K562 (cell line): ENCODE results near the gene XYLB. TPM values are rescaled to one million over a fixed set of nuclear protein-coding genes. Genes with fewer than 3 reads are reported as not detected.
A peak's percentile ranks its signal among the peaks of the same experiment; 100 is the strongest.

ENCODE experiments used
- BCL6 ChIP-seq: fragments of 250-450 bp; sonication (Bioruptor Pico); IDR thresholded peaks from 2 replicates; pipeline ENCODE4 v1.4.0; 2020
- JUNB ChIP-seq: fragments of 450-650 bp; formaldehyde crosslinking; conservative IDR thresholded peaks from 2 replicates; pipeline ENCODE4 v1.4.0; 2020; ENCODE audit warnings: mild to moderate bottlenecking
- KDM4B ChIP-seq, 2 experiments: fragments of 450-650 bp in 1 of 2; sonication (generic) in 1 of 2; IDR thresholded peaks; 2 replicates each; pipeline ENCODE4 v1.6.1; 2016 to 2017; ENCODE audit warnings: borderline replicate concordance in 2 of 2, antibody characterized with exemption in 1 of 2, low read depth in 1 of 2, mild to moderate bottlenecking in 1 of 2
- KLF16 ChIP-seq: IDR thresholded peaks from 2 replicates; pipeline ENCODE4 v1.6.1; 2016; ENCODE audit warnings: antibody characterized with exemption
- MECOM ChIP-seq: fragments of 250-450 bp; sonication (Bioruptor Pico); IDR thresholded peaks from 2 replicates; pipeline ENCODE4 v1.8.0; 2022; ENCODE audit warnings: inconsistent platforms
- MIER1 ChIP-seq: fragments of 450-650 bp; IDR thresholded peaks from 2 replicates; pipeline ENCODE4 v1.6.1; 2016; ENCODE audit warnings: antibody characterized with exemption, mild to moderate bottlenecking, low read depth
- MTA3 ChIP-seq: fragments of 450-650 bp; formaldehyde crosslinking; IDR thresholded peaks from 2 replicates; pipeline ENCODE4 v1.6.1; 2017; ENCODE audit warnings: mild to moderate bottlenecking, borderline replicate concordance
- NBN ChIP-seq: fragments of 450-650 bp; IDR thresholded peaks from 2 replicates; pipeline ENCODE4 v1.6.1; 2016; ENCODE audit warnings: low read depth, mild to moderate bottlenecking
- RB1 ChIP-seq: fragments of 450-650 bp; IDR thresholded peaks from 2 replicates; pipeline ENCODE4 v1.6.1; 2017; ENCODE audit warnings: low read depth, mild to moderate bottlenecking
- RBM14 ChIP-seq: fragments of 200-400 bp; formaldehyde crosslinking; IDR thresholded peaks from 2 replicates; pipeline ENCODE4 v1.6.1; 2018; ENCODE audit warnings: low read depth, mild to moderate bottlenecking, low read length, moderate library complexity, borderline replicate concordance; ENCODE audit not compliant: insufficient read depth
- SETDB1 ChIP-seq: IDR thresholded peaks from one replicate; pipeline ENCODE4 v1.6.1; 2012; ENCODE audit warnings: low read length, control low read depth, inconsistent platforms
- SMAD4 ChIP-seq: fragments of 250-450 bp; sonication (Bioruptor Pico); conservative IDR thresholded peaks from 2 replicates; pipeline ENCODE4 v1.8.0; 2021; ENCODE audit warnings: inconsistent platforms, mild to moderate bottlenecking, moderate library complexity
- SMARCB1 ChIP-seq: IDR thresholded peaks from 2 replicates; pipeline ENCODE4 v1.6.1; 2011; ENCODE audit warnings: improper control_type of control experiment, low read depth; ENCODE audit not compliant: insufficient read length
- XRCC3 ChIP-seq: fragments of 450-650 bp; IDR thresholded peaks from 2 replicates; pipeline ENCODE4 v1.6.1; 2017; ENCODE audit warnings: mild to moderate bottlenecking, moderate library complexity
- ZNF75A ChIP-seq: fragments of 450-650 bp; formaldehyde crosslinking; IDR thresholded peaks from 2 replicates; pipeline ENCODE4 v1.4.0; 2020; ENCODE audit warnings: mild to moderate bottlenecking
- ZNF780A ChIP-seq: fragments of 250-450 bp; sonication (Bioruptor Pico); IDR thresholded peaks from 2 replicates; pipeline ENCODE4 v1.5.0; 2021; ENCODE audit warnings: mild to moderate bottlenecking
- polyA plus RNA-seq, 8 experiments: library from polyadenylated mRNA; depleted of rRNA in 4 of 8; stranded (reverse) in 5 of 8; unstranded in 3 of 8; fragments of >200 nt; fragmentation: Nextera tagmentation in 2 of 8; fragmentation: Illumina TruSeq in 1 of 8; extraction: Ambion mirVana in 2 of 8; extraction: Trizol in 1 of 8; gene quantifications; 2 replicates each; pipeline versions ENCODE4 v1.2.1 to v1.2.3, GENCODE V29; 2011 to 2014; ENCODE audit warnings: inconsistent platforms in 1 of 8, missing spikeins in 1 of 8
- total RNA-seq, 7 experiments: library from RNA; depleted of rRNA in 6 of 7; stranded (reverse); fragments of >200 nt in 6 of 7; fragmentation: Illumina TruSeq in 2 of 7; extraction: Trizol in 2 of 7; gene quantifications; 2 replicates each; pipeline versions ENCODE4 v1.2.1 to v1.2.3, GENCODE V29; 2011 to 2021; ENCODE audit warnings: low replicate concordance in 1 of 7
- TF ChIP-seq, protein P1 (sequence below), 2 experiments: fragments of 450-650 bp; formaldehyde crosslinking in 1 of 2; IDR thresholded peaks; 2 replicates each; pipeline versions ENCODE4 v1.4.0 to v1.6.1; 2014 to 2020; ENCODE audit warnings: mild to moderate bottlenecking in 2 of 2, borderline replicate concordance in 1 of 2, low read depth in 1 of 2
- TF ChIP-seq, protein P2 (sequence below): fragments of 450-650 bp; IDR thresholded peaks from 2 replicates; pipeline ENCODE4 v1.6.1; 2016
- TF ChIP-seq, protein P3 (sequence below): fragments of 450-650 bp; formaldehyde crosslinking; IDR thresholded peaks from 2 replicates; pipeline ENCODE4 v1.4.0; 2022; ENCODE audit warnings: mild to moderate bottlenecking, moderate library complexity

The XYLB gene
- total and polyA plus RNA-seq, 9 of the 15 experiments (the other 6 are each of a cell fraction or from before 2014, with no cell fraction given), result 4.0 to 20.2 (median 13.2) TPM

DNA sequence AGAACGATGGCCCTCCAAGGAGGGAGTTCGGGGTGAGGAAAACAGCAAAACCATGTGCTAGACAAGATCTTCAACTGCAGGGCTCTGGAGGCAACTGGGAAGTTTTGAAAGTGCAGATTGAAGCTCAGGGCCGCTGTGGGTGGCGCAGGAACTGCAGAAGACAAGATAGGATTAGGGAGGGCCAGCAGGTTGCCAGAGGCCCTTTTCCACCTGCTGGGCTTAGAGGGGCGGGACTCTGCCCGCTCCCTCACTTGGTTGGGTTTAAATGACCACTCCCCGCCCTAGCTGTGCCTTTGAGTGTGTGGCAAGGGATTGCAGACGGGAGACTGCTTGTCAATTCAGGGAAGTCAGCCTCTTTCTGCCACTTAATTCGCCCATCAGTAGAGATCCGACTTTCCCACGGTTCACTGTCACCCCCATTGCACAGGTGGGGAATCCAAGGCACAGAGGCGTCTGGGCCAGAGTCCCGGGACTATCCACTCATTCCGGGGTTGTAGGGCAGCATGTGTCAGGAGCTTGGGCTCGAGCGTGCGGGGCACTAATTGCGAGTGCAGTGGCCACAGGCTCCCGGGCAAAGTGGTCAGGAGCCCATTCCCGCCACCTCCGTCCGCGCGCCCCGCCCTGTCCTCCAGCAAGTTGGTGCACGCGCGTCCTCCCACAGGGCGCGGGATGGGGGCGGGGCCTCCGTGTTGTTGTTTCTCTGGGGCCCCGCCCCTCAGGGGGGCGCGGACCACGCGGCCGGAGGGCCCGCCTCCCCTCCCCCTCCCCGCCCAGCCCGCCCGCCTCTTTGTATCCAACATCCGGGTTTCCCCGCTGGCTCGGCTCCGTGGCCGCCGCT lies 106.7 kb downstream of the XYLB start, which contains the start of gene ACVR2B (continued):
- TF ChIP-seq, protein P1, sequence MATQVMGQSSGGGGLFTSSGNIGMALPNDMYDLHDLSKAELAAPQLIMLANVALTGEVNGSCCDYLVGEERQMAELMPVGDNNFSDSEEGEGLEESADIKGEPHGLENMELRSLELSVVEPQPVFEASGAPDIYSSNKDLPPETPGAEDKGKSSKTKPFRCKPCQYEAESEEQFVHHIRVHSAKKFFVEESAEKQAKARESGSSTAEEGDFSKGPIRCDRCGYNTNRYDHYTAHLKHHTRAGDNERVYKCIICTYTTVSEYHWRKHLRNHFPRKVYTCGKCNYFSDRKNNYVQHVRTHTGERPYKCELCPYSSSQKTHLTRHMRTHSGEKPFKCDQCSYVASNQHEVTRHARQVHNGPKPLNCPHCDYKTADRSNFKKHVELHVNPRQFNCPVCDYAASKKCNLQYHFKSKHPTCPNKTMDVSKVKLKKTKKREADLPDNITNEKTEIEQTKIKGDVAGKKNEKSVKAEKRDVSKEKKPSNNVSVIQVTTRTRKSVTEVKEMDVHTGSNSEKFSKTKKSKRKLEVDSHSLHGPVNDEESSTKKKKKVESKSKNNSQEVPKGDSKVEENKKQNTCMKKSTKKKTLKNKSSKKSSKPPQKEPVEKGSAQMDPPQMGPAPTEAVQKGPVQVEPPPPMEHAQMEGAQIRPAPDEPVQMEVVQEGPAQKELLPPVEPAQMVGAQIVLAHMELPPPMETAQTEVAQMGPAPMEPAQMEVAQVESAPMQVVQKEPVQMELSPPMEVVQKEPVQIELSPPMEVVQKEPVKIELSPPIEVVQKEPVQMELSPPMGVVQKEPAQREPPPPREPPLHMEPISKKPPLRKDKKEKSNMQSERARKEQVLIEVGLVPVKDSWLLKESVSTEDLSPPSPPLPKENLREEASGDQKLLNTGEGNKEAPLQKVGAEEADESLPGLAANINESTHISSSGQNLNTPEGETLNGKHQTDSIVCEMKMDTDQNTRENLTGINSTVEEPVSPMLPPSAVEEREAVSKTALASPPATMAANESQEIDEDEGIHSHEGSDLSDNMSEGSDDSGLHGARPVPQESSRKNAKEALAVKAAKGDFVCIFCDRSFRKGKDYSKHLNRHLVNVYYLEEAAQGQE (IDR thresholded peaks at IDR 0.05; ENCODE audit: borderline replicate concordance), result no peak
- TF ChIP-seq, protein P1 (CRISPR knock-in tag; IDR thresholded peaks at IDR 0.05; ENCODE audit: low read depth), result no peak
- TF ChIP-seq RBM14, result no peak
- no peak for TF ChIP-seq SMARCB1
- TF ChIP-seq ZNF780A (CRISPR knock-in tag), result no peak
- 0 out of 2 replicates have a peak, but pooled peaks have one; percentile 36 for TF ChIP-seq MTA3
- TF ChIP-seq BCL6, result no peak
- peak; percentile 85; the same call in 1 of the 2 replicates for TF ChIP-seq RB1
- TF ChIP-seq KDM4B (IDR thresholded peaks at IDR 0.05; ENCODE audit: borderline replicate concordance in 2 of 2, low read depth in 1 of 2), result 0 out of 4 replicates have a peak, but pooled peaks of 1 of the 2 experiments have one; percentile 23
- no peak for TF ChIP-seq ZNF75A (CRISPR knock-in tag)
- no peak for TF ChIP-seq KLF16
- no peak for TF ChIP-seq SETDB1
- TF ChIP-seq NBN, result no peak
- TF ChIP-seq, protein P2, sequence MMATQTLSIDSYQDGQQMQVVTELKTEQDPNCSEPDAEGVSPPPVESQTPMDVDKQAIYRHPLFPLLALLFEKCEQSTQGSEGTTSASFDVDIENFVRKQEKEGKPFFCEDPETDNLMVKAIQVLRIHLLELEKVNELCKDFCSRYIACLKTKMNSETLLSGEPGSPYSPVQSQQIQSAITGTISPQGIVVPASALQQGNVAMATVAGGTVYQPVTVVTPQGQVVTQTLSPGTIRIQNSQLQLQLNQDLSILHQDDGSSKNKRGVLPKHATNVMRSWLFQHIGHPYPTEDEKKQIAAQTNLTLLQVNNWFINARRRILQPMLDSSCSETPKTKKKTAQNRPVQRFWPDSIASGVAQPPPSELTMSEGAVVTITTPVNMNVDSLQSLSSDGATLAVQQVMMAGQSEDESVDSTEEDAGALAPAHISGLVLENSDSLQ, result no peak
- TF ChIP-seq MECOM (CRISPR knock-in tag), result peak; percentile 16; the same call in 1 of the 2 replicates
- TF ChIP-seq, protein P3, sequence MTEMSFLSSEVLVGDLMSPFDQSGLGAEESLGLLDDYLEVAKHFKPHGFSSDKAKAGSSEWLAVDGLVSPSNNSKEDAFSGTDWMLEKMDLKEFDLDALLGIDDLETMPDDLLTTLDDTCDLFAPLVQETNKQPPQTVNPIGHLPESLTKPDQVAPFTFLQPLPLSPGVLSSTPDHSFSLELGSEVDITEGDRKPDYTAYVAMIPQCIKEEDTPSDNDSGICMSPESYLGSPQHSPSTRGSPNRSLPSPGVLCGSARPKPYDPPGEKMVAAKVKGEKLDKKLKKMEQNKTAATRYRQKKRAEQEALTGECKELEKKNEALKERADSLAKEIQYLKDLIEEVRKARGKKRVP (CRISPR knock-in tag), result no peak
- TF ChIP-seq SMAD4 (CRISPR knock-in tag), result no peak
- TF ChIP-seq XRCC3, result no peak
- TF ChIP-seq JUNB, result no peak
- no peak for TF ChIP-seq MIER1
